Measurements from ENCODE around the gene SPPL3. TPM values are rescaled to one million over a fixed set of nuclear protein-coding genes. Genes with fewer than 3 reads are reported as not detected.

Gene SPPL3
- total RNA-seq, 2 experiments from 2014 or later: 38.3 to 43.4 TPM

GRCh38 chr12:120917748-120918147 lies 13.6 kb upstream of the SPPL3 start:
- POLR2A ChIA-PET: no interaction called here

GRCh38 chr12:120916561-120916960 lies 12.4 kb upstream of the SPPL3 start:
- Mint-ChIP-seq H3K4me3 (no peak overlapping the region), H3K27ac (no peak overlapping the region), H3K4me1 (ENCODE audit: low read depth) (no peaks in the 10 kb centered on the region), H3K27me3 (no peaks in the 10 kb centered on the region), H3K36me3 (ENCODE audit: low read depth) (no peaks in the 10 kb centered on the region), H3K9me3 (peaks cover 8% of the 10 kb centered on the region)
- intact Hi-C loops (cut with DNase I, micrococcal nuclease): no loop called here
- DNase-seq (no peak), ATAC-seq (ENCODE audit: poor library complexity) (no peak)
- ChIA-PET CTCF (no interaction called here), POLR2A (no interaction called here)
- Histone ChIP-seq H3K27ac (ENCODE audit: low read depth in 1 of 2, low read length in 2 of 2) (no peak overlapping the region), H3K9me3 (ENCODE audit: control insufficient read depth in 1 of 2, insufficient read depth in 1 of 2, low read length in 2 of 2) (peaks cover 12 to 19% of the 10 kb centered on the region in 2 experiments), H3K4me3 (ENCODE audit: low read length) (no peak overlapping the region), H3K36me3 (ENCODE audit: insufficient read depth, low read length) (no peaks in the 10 kb centered on the region), H3K27me3 (ENCODE audit: control insufficient read depth in 1 of 2, insufficient read depth in 2 of 2, low read length in 2 of 2) (peaks cover 0 to 3% of the 10 kb centered on the region in 2 experiments), H3K4me1 (ENCODE audit: insufficient read depth, low read length) (no peaks in the 10 kb centered on the region)
- no peak for TF ChIP-seq CTCF (IDR thresholded peaks at IDR 0.05)

More at GRCh38 chr12:120917748-120918147, 13.6 kb upstream of the SPPL3 start:
- H3K9me3 ChIP-seq (ENCODE audit: control insufficient read depth in 1 of 2, insufficient read depth in 1 of 2, low read length in 2 of 2): peaks cover 12 to 19% of the 10 kb centered on the region in 2 experiments
- peaks cover 0 to 3% of the 10 kb centered on the region in 2 experiments for H3K27me3 ChIP-seq (ENCODE audit: control insufficient read depth in 1 of 2, insufficient read depth in 2 of 2, low read length in 2 of 2)
- TF ChIP-seq CTCF (IDR thresholded peaks at IDR 0.05): no peak
- H3K4me3 Mint-ChIP-seq: no peak overlapping the region
- no peaks in the 10 kb centered on the region for H3K4me1 ChIP-seq (ENCODE audit: insufficient read depth, low read length)
- H3K27ac Mint-ChIP-seq: no peak overlapping the region
- no peaks in the 10 kb centered on the region for H3K27me3 Mint-ChIP-seq
- no peaks in the 10 kb centered on the region for H3K36me3 ChIP-seq (ENCODE audit: insufficient read depth, low read length)
- peaks cover 8% of the 10 kb centered on the region for H3K9me3 Mint-ChIP-seq
- H3K27ac ChIP-seq (ENCODE audit: low read depth in 1 of 2, low read length in 2 of 2): no peak overlapping the region
- DNase-seq (no peak), ATAC-seq (ENCODE audit: poor library complexity) (no peak)
- H3K4me3 ChIP-seq (ENCODE audit: low read length): no peak overlapping the region
- CTCF ChIA-PET: no interaction called here
- no peaks in the 10 kb centered on the region for H3K4me1 Mint-ChIP-seq (ENCODE audit: low read depth)
- intact Hi-C loops (cut with DNase I, micrococcal nuclease): no loop called here
- no peaks in the 10 kb centered on the region for H3K36me3 Mint-ChIP-seq (ENCODE audit: low read depth)

- peaks cover 8% of the 10 kb centered on the region for H3K9me3 Mint-ChIP-seq
- peaks cover 0 to 3% of the 10 kb centered on the region in 2 experiments for H3K27me3 ChIP-seq (ENCODE audit: control insufficient read depth in 1 of 2, insufficient read depth in 2 of 2, low read length in 2 of 2)
- CTCF ChIA-PET: interaction anchor here (1.5 kb wide), 1 partner anchor 57 kb away, joined by 3 read pairs; no protein-coding TSS in a partner anchor
- no peak overlapping the region for H3K27ac Mint-ChIP-seq
- H3K36me3 Mint-ChIP-seq (ENCODE audit: low read depth): no peaks in the 10 kb centered on the region
- no peak overlapping the region for H3K27ac ChIP-seq (ENCODE audit: low read depth in 1 of 2, low read length in 2 of 2)
- TF ChIP-seq CTCF (IDR thresholded peaks at IDR 0.05): no peak
- ATAC-seq (ENCODE audit: poor library complexity) (no peak), DNase-seq (no peak)
- no peaks in the 10 kb centered on the region for H3K4me1 Mint-ChIP-seq (ENCODE audit: low read depth)
- H3K4me3 ChIP-seq (ENCODE audit: low read length): no peak overlapping the region
- H3K4me3 Mint-ChIP-seq: no peak overlapping the region
- H3K27me3 Mint-ChIP-seq: no peaks in the 10 kb centered on the region
- POLR2A ChIA-PET: no interaction called here
- intact Hi-C loops (cut with DNase I, micrococcal nuclease): no loop called here
- H3K9me3 ChIP-seq (ENCODE audit: control insufficient read depth in 1 of 2, insufficient read depth in 1 of 2, low read length in 2 of 2): peaks cover 12 to 19% of the 10 kb centered on the region in 2 experiments
- H3K36me3 ChIP-seq (ENCODE audit: insufficient read depth, low read length): no peaks in the 10 kb centered on the region
- H3K4me1 ChIP-seq (ENCODE audit: insufficient read depth, low read length): no peaks in the 10 kb centered on the region
Measured at GRCh38 chr12:120914794-120915193, 10.6 kb upstream of the SPPL3 start.
